H1 (cell line): ENCODE measurements around the gene PRKAB2.

ENCODE experiments used
- POU5F1 ChIP-seq: IDR thresholded peaks from 2 replicates; pipeline ENCODE4 v1.6.1; 2011; ENCODE audit warnings: low read depth, mild to moderate bottlenecking, low read length, moderate library complexity
- SRF ChIP-seq: IDR thresholded peaks from 2 replicates; pipeline ENCODE4 v1.6.1; 2011; ENCODE audit warnings: mild to moderate bottlenecking, low read depth, low read length, moderate library complexity
- TF ChIP-seq, protein P1 (sequence below), 3 experiments: IDR thresholded peaks; 1 replicate in 2 of 3; 2 replicates in 1 of 3; pipeline versions ENCODE4 v1.5.1 to v1.6.1; 2011; ENCODE audit warnings: low read length in 3 of 3, mild to moderate bottlenecking in 3 of 3, inconsistent platforms in 2 of 3, low read depth in 1 of 3, moderate library complexity in 1 of 3; ENCODE audit not compliant: insufficient read depth in 1 of 3; ENCODE audit errors: control extremely low read depth in 1 of 3

DNA sequence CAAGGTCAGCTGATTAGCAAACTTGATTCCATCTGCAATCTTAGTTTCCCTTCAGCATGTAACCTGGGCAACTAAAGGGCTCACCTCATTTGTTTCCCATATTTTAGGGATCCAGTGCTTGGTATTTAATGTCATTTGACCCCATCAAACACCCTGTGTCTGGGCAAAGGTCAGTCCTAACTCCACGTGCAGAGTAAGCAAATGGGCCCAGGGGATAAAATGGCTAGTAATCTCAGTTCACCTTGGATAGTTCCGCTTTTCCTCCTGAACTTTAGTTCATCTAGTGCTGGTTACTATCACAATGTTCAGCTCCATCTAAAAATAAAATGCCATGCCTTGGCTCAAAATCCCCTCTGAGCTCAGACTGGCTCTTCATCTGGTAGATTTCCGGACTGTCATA, 19.5 kb downstream of the PRKAB2 start:
- TF ChIP-seq, protein P1, sequence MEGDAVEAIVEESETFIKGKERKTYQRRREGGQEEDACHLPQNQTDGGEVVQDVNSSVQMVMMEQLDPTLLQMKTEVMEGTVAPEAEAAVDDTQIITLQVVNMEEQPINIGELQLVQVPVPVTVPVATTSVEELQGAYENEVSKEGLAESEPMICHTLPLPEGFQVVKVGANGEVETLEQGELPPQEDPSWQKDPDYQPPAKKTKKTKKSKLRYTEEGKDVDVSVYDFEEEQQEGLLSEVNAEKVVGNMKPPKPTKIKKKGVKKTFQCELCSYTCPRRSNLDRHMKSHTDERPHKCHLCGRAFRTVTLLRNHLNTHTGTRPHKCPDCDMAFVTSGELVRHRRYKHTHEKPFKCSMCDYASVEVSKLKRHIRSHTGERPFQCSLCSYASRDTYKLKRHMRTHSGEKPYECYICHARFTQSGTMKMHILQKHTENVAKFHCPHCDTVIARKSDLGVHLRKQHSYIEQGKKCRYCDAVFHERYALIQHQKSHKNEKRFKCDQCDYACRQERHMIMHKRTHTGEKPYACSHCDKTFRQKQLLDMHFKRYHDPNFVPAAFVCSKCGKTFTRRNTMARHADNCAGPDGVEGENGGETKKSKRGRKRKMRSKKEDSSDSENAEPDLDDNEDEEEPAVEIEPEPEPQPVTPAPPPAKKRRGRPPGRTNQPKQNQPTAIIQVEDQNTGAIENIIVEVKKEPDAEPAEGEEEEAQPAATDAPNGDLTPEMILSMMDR (IDR thresholded peaks at IDR 0.05; ENCODE audit: control extremely low read depth in 1 of 3, insufficient read depth in 1 of 3, low read depth in 1 of 3, low read length in 3 of 3), result no peak
- TF ChIP-seq SRF, result no peak
- no peak for TF ChIP-seq POU5F1
